HUDEP-2 (cell line): ENCODE results near the gene CDH6.
A peak's percentile ranks its signal among the peaks of the same experiment; 100 is the strongest.

Experiments
- DNase-seq, 76 experiments: peaks; one replicate each; lab custom pipeline; 2025; ENCODE audit not compliant: unreplicated experiment in 76 of 76; lab: John Stamatoyannopoulos, UW

The CDH6 gene

GRCh38 chr5:31244921-31245320, 51.4 kb downstream of the CDH6 start:
- DNase-seq: no peak

GRCh38 chr5:31247381-31247780, 53.9 kb downstream of the CDH6 start:
- DNase-seq: no peak

GRCh38 chr5:31250201-31250600, 56.7 kb downstream of the CDH6 start:
- DNase-seq: peak in 2 of 76 experiments; percentile 2 to 4

GRCh38 chr5:31251032-31251431, 57.5 kb downstream of the CDH6 start:
- DNase-seq: no peak

GRCh38 chr5:31255041-31255440, 61.6 kb downstream of the CDH6 start:
- no peak for DNase-seq

- no peak for DNase-seq
Observed at GRCh38 chr5:31268256-31268655, 74.8 kb downstream of the CDH6 start.

GRCh38 chr5:31268686-31269085, 75.2 kb downstream of the CDH6 start:
- no peak for DNase-seq

GRCh38 chr5:31269259-31269658, 75.8 kb downstream of the CDH6 start:
- no peak for DNase-seq

GRCh38 chr5:31270396-31270795, 76.9 kb downstream of the CDH6 start:
- peak in 6 of 76 experiments; percentile 3 to 23 (median 8) for DNase-seq

GRCh38 chr5:31271567-31271966, 78.1 kb downstream of the CDH6 start:
- no peak for DNase-seq

- DNase-seq: no peak
Observed at GRCh38 chr5:31273161-31273560, 79.7 kb downstream of the CDH6 start.

- DNase-seq: no peak
Observed at GRCh38 chr5:31273631-31274378, 80.3 kb downstream of the CDH6 start.

GRCh38 chr5:31280210-31280609, 86.7 kb downstream of the CDH6 start:
- no peak for DNase-seq

GRCh38 chr5:31283326-31283725, 89.8 kb downstream of the CDH6 start:
- DNase-seq: no peak

GRCh38 chr5:31285025-31285424, 91.5 kb downstream of the CDH6 start:
- DNase-seq: no peak

GRCh38 chr5:31287985-31288384, 94.5 kb downstream of the CDH6 start:
- no peak for DNase-seq

GRCh38 chr5:31289429-31289828, 95.9 kb downstream of the CDH6 start:
- DNase-seq: no peak

GRCh38 chr5:31291323-31291854, 97.9 kb downstream of the CDH6 start:
- no peak for DNase-seq

GRCh38 chr5:31300501-31300900, 107.0 kb downstream of the CDH6 start:
- no peak for DNase-seq

- no peak for DNase-seq
Observed at GRCh38 chr5:31301833-31302232, 108.3 kb downstream of the CDH6 start.

- DNase-seq: no peak
Observed at GRCh38 chr5:31303688-31304087, 110.2 kb downstream of the CDH6 start.

- DNase-seq: no peak
Observed at GRCh38 chr5:31317665-31318064, 124.2 kb downstream of the CDH6 start.

GRCh38 chr5:31319335-31319734, 125.8 kb downstream of the CDH6 start:
- DNase-seq: no peak
